Measurements from ENCODE around the gene CDHR3.

DNA sequence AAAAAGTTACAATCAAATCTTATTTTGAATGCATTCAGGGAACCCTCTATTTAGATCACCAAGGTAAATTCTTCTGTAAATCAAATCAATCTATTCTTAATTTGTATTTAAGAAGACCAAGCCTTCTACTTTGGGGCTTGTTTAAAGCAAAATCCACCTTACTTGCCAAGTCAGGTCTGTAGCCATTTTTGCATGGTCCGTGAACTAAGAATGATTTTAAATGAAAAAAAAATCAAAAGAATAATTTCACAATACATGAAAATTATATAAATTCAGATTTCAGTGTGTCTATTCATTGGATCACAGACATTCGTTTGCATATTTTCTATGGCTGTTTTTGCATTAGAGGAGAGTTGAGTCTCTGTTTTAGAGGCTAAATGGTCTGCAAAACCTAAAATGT is 89.6 kb downstream of the CDHR3 start:
- TF ChIP-seq POLR2AphosphoS5 (IDR thresholded peaks at IDR 0.05; ENCODE audit: borderline replicate concordance, low read depth, low read length) (no peak), EZH2 (IDR thresholded peaks at IDR 0.05) (no peak)
